Measurements from ENCODE around the gene SMYD1. TPM values are rescaled to one million over a fixed set of nuclear protein-coding genes. Genes with fewer than 3 reads are reported as not detected.

SMYD1 gene
- total and polyA plus RNA-seq, 2 donors (not counting 3 experiments of a cell fraction or from before 2014, with no cell fraction given): not detected

- FAIRE-seq: no peak
- no peak overlapping the region for H2AFZ ChIP-seq (ENCODE audit: low read depth, low read length)
- POLR2A ChIA-PET: no interaction called here
- H3K27ac ChIP-seq (ENCODE audit: insufficient read depth, low read depth, low read length): no peak overlapping the region
- peaks cover 4 to 5% of the 10 kb centered on the region in 2 experiments for H3K27me3 ChIP-seq (ENCODE audit: control insufficient read depth in 2 of 2, insufficient read depth in 2 of 2, low read length in 2 of 2)
- no peaks in the 10 kb centered on the region for H3K36me3 ChIP-seq (ENCODE audit: control insufficient read depth in 2 of 2, extremely low read depth in 1 of 2, insufficient read depth in 2 of 2, low read length in 2 of 2)
- no peaks in the 10 kb centered on the region for H3K4me1 ChIP-seq (ENCODE audit: control insufficient read depth, extremely low read depth, insufficient read depth, low read length)
- H3K4me3 ChIP-seq (replicated peaks in 1 of 3; ENCODE audit: insufficient read depth in 1 of 3, low read depth in 1 of 3, low read length in 3 of 3): no peak overlapping the region
- H3K4me2 ChIP-seq (ENCODE audit: insufficient read depth, low read length): no peak overlapping the region
- CTCF ChIA-PET: interaction anchor here (1.0 to 1.2 kb wide), 2 partner anchors 12 to 93 kb away, joined by 3 to 5 read pairs; no protein-coding TSS in a partner anchor
- no peaks in the 10 kb centered on the region for H3K9me1 ChIP-seq (replicated peaks; ENCODE audit: control insufficient read depth, extremely low read depth, insufficient read depth, low read length)
- no peak overlapping the region for H3K9ac ChIP-seq (replicated peaks; ENCODE audit: extremely low read depth, insufficient read depth, low read length)
- intact Hi-C loops (cut with micrococcal nuclease): no loop called here
- dilution Hi-C loops (cut with MboI; ENCODE audit: extremely low pct_ligation_motif_present, low sequenced_read_pairs): no loop called here
- no peaks in the 10 kb centered on the region for H3K79me2 ChIP-seq (ENCODE audit: control insufficient read depth, insufficient read depth, low read length)
- no TSS peak for BruUV-seq (replicated peaks)
- no peak for DNase-seq (ENCODE audit: low read depth, low spot score)
- no peaks in the 10 kb centered on the region for H4K20me1 ChIP-seq (replicated peaks; ENCODE audit: control insufficient read depth, extremely low read depth, insufficient read depth, low read length)
- TF ChIP-seq JUN (IDR thresholded peaks at IDR 0.05; ENCODE audit: borderline replicate concordance, insufficient read depth, insufficient read length, low read depth) (no peak), GATA2 (IDR thresholded peaks at IDR 0.05; ENCODE audit: insufficient read depth, insufficient read length, low read depth, low read length) (no peak), FOS (IDR thresholded peaks at IDR 0.05; ENCODE audit: borderline replicate concordance, insufficient read depth, low read length) (no peak), POLR2A (IDR thresholded peaks at IDR 0.05; ENCODE audit: low read depth, low read length) (no peak), MAX (IDR thresholded peaks at IDR 0.05; ENCODE audit: insufficient read depth, insufficient read length) (no peak), EZH2 (IDR thresholded peaks at IDR 0.05; ENCODE audit: borderline replicate concordance, low read depth, low read length, severe bottlenecking) (no peak), CTCF (IDR thresholded peaks at IDR 0.05; ENCODE audit: extremely low read depth in 1 of 2, insufficient read depth in 1 of 2, low read depth in 1 of 2, low read length in 2 of 2) (no peak), POLR2AphosphoS5 (IDR thresholded peaks at IDR 0.05; ENCODE audit: insufficient read depth, low read depth, low read length) (no peak), MYC (IDR thresholded peaks at IDR 0.05; ENCODE audit: low read depth, low read length) (no peak)
- no peaks in the 10 kb centered on the region for H3K9me3 ChIP-seq (replicated peaks; ENCODE audit: control insufficient read depth, insufficient read depth, low read length)
These were observed 436 bp upstream of the SMYD1 start for GRCh38 chr2:88067189-88067588.
